Caki2 (cell line): Measurements from ENCODE around the gene COA5. TPM values are rescaled to one million over a fixed set of nuclear protein-coding genes. Genes with fewer than 3 reads are reported as not detected.
"Not testable (repeated sequence)": the region's sequence is repeated elsewhere in the genome, so short reads cannot be mapped to it uniquely, and the experiment has no call there.

Experiments
- DNase-seq: peaks from one replicate; pipeline ENCODE4 v3.0.0-alpha.2; 2015; ENCODE audit warnings: low read depth
- in situ Hi-C: cut with HindIII; loops from 2 replicates; pipeline ENCODE4 v1.10.0; 2016; ENCODE audit warnings: low sequenced_read_pairs, low pct_unique_long_range_greater_than_20kb, mixed read lengths
- total RNA-seq: library from RNA; depleted of rRNA; stranded (reverse); fragments of >200 nt; shearing (Covaris generic); gene quantifications from 2 replicates; pipeline ENCODE4 v1.2.3, GENCODE V29; 2014; ENCODE audit warnings: low replicate concordance

The COA5 gene
- total RNA-seq, 1 experiment from 2014 or later, result 68.5 TPM

DNA sequence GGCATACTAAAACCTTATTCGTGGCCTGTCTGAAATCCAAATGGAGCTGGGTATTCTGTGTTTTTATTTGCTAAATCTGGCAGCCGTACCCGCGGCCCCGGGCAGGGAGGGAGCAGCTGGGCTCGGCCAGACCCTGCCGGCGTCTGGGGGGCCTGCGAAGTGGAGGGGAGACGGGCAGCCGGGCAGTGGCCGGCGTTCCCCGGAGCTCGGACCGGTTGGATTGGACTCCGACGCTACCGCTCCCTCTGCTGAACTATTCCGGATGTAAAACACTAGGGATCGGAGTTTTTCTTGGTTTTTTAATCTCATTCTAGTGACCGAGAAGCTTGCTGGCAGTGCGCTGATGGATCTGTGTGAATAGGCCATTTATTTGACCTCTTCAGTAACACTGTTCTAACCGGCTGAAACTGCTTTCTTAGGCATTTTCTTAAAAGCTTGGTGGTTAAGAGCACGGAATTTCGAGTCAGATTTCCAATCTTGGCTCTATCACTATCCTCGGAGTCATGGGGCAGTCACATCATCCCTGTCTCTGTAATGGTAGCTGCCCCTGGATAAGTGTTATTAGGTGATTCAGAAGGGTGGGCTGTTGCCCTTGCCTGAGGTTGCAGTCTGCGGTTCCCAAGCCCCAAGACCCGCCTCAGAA lies 771 bp upstream of the COA5 start:
- DNase-seq, result no peak
- in situ Hi-C loops, result loop anchor here (25.0 kb wide), 1 partner anchor 453 kb away; no protein-coding TSS in a partner anchor

- no peak for DNase-seq
- in situ Hi-C loops, result loop anchor here (25.0 kb wide), 1 partner anchor 455 kb away; no protein-coding TSS in a partner anchor
Observed at GRCh38 chr2:98607741-98608115, 584 bp downstream of the COA5 start.

GRCh38 chr2:98607104-98607503 lies 1.2 kb downstream of the COA5 start:
- in situ Hi-C loops, result loop anchor here (25.0 kb wide), 1 partner anchor 455 kb away; no protein-coding TSS in a partner anchor
- no peak for DNase-seq

GRCh38 chr2:98606431-98606830 lies 1.9 kb downstream of the COA5 start:
- in situ Hi-C loops, result loop anchor here (25.0 kb wide), 1 partner anchor 456 kb away; no protein-coding TSS in a partner anchor

GRCh38 chr2:98605076-98605475 lies 3.2 kb downstream of the COA5 start:
- in situ Hi-C loops, result loop anchor here (25.0 kb wide), 1 partner anchor 457 kb away; no protein-coding TSS in a partner anchor

More at GRCh38 chr2:98606431-98606830, 1.9 kb downstream of the COA5 start:
- no peak for DNase-seq

GRCh38 chr2:98604547-98604946 lies 3.8 kb downstream of the COA5 start:
- no peak for DNase-seq
- in situ Hi-C loops, result loop anchor here (25.0 kb wide), 1 partner anchor 458 kb away; no protein-coding TSS in a partner anchor

More at GRCh38 chr2:98605076-98605475, 3.2 kb downstream of the COA5 start:
- no peak for DNase-seq

DNA sequence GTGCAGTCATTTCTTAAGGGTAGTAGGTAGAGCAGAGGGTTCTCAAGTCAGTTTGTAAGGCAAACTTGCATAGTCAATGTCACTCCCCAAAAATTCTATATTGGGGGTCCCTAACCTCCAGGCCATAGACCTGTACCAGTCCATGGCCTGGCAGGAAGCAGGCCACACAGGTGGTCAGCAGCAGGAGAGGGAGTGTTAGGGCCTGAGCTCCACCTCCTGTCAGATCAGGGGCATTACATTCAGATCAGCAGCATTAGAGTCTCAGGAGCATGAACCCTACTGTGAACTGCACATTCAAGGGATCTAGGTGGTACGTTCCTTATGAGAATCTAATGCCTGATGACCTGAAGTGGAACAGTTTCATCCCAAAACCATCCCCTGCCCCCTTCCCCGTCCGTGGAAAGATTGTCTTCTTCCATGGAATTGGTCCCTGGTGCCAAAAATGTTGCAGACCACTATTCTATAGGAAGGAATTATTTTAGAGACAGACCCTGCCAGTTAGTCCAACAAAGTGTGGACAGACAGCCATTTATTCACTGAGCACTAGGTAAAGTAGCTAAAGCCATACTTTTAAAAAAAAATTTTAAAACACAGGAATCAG lies 6.7 kb downstream of the COA5 start:
- DNase-seq, result peak; percentile 49
- in situ Hi-C loops, result loop anchor here (25.0 kb wide), 1 partner anchor 461 kb away; no protein-coding TSS in a partner anchor

GRCh38 chr2:98598781-98599428 lies 9.4 kb downstream of the COA5 start:
- in situ Hi-C loops, result no loop called here
- no peak for DNase-seq

GRCh38 chr2:98594665-98595064 lies 13.6 kb downstream of the COA5 start:
- DNase-seq, in situ Hi-C loops: not testable (repeated sequence)

DNA sequence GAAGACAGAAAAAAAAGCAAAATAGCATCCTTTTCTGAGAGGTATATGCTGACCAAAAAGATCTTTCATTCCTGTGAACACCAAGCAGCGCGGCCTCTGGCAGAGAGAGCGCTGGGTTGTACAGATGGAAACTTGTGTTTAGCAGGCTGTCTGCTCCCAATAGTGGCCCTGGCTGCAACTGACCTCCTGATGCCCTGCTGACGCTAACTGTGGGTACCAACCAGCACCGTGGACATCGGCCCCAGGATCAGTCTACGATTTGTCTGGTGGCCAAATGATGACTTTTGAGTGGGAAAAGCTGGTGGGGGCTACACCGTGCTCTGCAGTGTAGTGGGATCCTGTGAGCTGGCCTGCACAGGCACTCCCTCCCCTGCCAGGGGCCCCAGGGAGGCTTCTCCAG lies 15.7 kb downstream of the COA5 start:
- DNase-seq, result no peak
- in situ Hi-C loops, result no loop called here

DNA sequence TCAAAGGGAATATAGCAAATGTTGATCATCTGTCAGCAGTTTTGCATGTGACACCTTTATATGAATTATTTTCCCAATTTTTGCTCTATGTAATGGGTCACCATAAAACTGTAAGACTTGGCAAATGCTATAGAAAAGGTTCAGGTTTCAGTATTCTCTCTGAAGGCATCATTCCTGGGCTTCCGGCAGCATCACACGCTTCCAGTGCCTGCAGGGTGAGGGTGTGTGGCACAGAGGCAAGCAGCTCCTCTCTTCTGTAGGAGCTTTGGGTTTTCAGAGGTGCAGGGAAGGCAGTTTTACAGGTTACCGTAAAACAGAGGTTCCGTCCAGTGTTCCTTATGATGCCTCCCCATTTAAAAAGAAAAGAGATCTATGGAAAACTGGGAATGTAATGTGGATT lies 18.8 kb downstream of the COA5 start:
- in situ Hi-C loops, result no loop called here
- DNase-seq, result no peak

GRCh38 chr2:98588880-98589431 lies 19.4 kb downstream of the COA5 start:
- in situ Hi-C loops, result no loop called here
- no peak for DNase-seq

GRCh38 chr2:98586551-98587140 lies 21.7 kb downstream of the COA5 start:
- in situ Hi-C loops, result no loop called here
- DNase-seq, result no peak

- DNase-seq, result no peak
- in situ Hi-C loops, result no loop called here
Observed at GRCh38 chr2:98585386-98585785, 22.9 kb downstream of the COA5 start.

DNA sequence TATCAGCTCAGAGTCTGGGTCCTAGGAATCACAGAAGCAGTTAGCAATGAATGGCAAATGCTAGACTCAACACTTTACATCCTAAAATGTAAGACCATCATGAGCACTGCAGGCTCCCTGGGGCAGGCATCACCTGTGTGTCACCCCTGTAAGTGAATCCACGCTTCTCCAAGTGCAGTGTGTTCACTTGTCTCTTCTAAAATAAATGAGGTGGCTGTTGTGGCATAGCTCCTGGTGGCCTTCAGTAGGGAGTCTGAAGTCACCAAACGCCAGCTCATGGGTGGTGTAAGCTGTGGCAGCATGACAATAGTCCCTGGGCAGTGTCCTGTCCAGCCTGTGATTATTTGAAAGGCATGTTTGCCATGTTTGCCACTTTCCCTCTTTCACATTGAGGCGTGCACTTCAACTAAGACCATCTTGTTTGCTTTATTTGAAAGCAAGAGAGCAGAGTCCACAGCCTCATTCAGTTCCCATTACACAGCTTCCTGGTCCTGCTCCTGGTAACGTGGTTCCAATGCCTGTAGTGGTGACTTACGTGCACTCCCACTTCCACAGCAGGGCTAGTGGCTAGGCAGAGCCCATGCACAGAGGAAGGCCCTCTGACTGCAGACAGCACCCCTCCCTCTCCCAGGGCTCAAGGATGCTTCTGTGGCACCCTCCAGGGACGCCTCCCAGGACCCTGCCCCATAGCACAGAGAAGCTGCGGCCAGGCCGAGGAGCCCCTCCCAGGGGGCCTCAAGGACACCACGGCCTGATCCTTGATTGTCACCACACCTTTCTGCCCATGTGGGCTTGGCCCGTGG lies 24.3 kb downstream of the COA5 start:
- DNase-seq, result no peak
- in situ Hi-C loops, result no loop called here

- DNase-seq, result no peak
- in situ Hi-C loops, result no loop called here
Observed at GRCh38 chr2:98583276-98583675, 25.0 kb downstream of the COA5 start.

DNA sequence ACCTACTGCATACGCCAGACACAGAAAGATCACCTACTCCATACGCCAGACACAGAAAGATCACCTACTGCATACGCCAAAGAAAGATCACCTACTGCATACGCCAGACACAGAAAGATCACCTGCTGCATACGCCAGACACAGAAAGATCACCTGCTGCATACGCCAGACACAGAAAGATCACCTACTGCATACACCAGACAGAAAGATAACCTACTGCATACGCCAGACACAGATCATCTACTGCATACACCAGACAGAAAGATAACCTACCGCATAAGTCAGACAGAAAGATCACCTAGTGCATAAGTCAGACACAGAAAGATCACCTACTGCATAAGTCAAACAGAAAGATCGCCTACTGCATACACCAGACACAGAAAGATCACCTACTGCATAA lies 25.8 kb downstream of the COA5 start:
- in situ Hi-C loops, result no loop called here
- DNase-seq, result no peak
